NB4 (cell line): Measurements from ENCODE around the gene AXDND1.

Experiments
- CTCF ChIP-seq: IDR thresholded peaks from one replicate; pipeline ENCODE4 v1.5.1; 2012; ENCODE audit warnings: low read depth, low read length
- POLR2A ChIP-seq: IDR thresholded peaks from 2 replicates; pipeline ENCODE4 v1.6.1; 2011; ENCODE audit warnings: mild to moderate bottlenecking; ENCODE audit not compliant: insufficient read length; ENCODE audit errors: extremely low read depth

DNA sequence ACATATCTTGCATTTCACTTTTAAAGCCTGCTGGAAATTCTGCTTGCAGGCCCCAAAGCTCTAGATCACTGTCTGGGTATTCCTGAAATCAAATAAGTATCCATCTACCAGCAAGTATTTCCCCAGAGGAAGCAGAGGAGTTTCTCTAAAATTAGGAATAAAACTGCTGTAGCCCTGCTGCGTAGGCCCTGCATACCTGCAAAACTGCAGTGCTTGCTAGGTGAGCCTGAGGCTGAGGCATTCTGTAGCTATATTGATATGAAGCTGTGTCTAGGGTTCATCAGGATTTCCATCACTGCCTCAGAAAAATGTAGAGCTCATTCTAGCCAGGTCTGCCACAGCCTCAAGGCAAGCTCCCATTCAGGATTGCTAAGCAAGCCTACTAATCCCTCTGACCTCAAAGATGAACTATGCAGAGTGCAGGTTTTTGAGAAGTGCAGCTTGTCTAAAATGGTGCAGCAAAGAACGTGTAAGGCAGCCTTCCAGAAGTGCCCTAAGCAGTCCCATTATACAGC lies 181.3 kb downstream of the AXDND1 start:
- no peak for TF ChIP-seq POLR2A
- no peak for TF ChIP-seq CTCF
